Chondrocyte (in vitro differentiated cells): Measurements from ENCODE around the gene SCAPER. TPM values are rescaled to one million over a fixed set of nuclear protein-coding genes. Genes with fewer than 3 reads are reported as not detected.

Source experiments
- DNase-seq: peaks from one replicate; pipeline ENCODE4 v3.0.0; 2021; ENCODE audit warnings: mixed read lengths, low spot score
- H3K27ac Mint-ChIP-seq: one replicate; pipeline ENCODE4 v1.8.0; 2021; ENCODE audit warnings: mild to moderate bottlenecking, moderate library complexity, mixed read lengths; ENCODE audit not compliant: unreplicated experiment
- H3K27me3 Mint-ChIP-seq: 2 replicates; pipeline ENCODE4 v1.8.0; 2021; ENCODE audit warnings: low read depth, mixed read lengths
- H3K36me3 Mint-ChIP-seq: 2 replicates; pipeline ENCODE4 v1.8.0; 2021; ENCODE audit warnings: low read depth, mixed read lengths
- H3K4me1 Mint-ChIP-seq: 2 replicates; pipeline ENCODE4 v1.8.0; 2021; ENCODE audit warnings: low read depth, mild to moderate bottlenecking, mixed read lengths
- H3K4me3 Mint-ChIP-seq: one replicate; pipeline ENCODE4 v1.8.0; 2021; ENCODE audit warnings: mild to moderate bottlenecking, moderate library complexity, mixed read lengths; ENCODE audit not compliant: unreplicated experiment
- H3K9me3 Mint-ChIP-seq: 2 replicates; pipeline ENCODE4 v1.8.0; 2021; ENCODE audit warnings: low read depth, mixed read lengths
- CTCF ChIP-seq: fragments of 200-600 bp; sonication (generic); IDR thresholded peaks from 2 replicates; pipeline ENCODE4 v1.5.0; 2021; ENCODE audit warnings: antibody characterized with exemption, mild to moderate bottlenecking, moderate library complexity
- total RNA-seq: library from RNA; stranded (reverse); gene quantifications from 3 replicates; pipeline ENCODE4 v1.2.1, GENCODE V29; 2021

Gene SCAPER
- total RNA-seq, 1 donor from 2014 or later, result 17.3 TPM

- Mint-ChIP-seq H3K9me3 (no peaks in the 10 kb centered on the region), H3K27ac (peak within 1 kb of the TSS; percentile 95), H3K4me1 (peaks cover 35% of the 10 kb centered on the region), H3K27me3 (no peaks in the 10 kb centered on the region), H3K36me3 (peaks cover 2% of the 10 kb centered on the region), H3K4me3 (peak within 1 kb of the TSS; percentile 87)
- DNase-seq, result peak; percentile 99
- no peak for TF ChIP-seq CTCF
Observed at GRCh38 chr15:76311100-76311953, 593.8 kb downstream of the SCAPER start, which contains the start of gene ETFA. Gene ETFA (minus strand): TSS chr15:76311469. CDS start chr15:76311388, 81 bp downstream.

GRCh38 chr15:76310475-76311099 lies 594.6 kb downstream of the SCAPER start:
- peak overlapping the region; percentile 87 for H3K4me3 Mint-ChIP-seq
- DNase-seq, result no peak
- peaks cover 40% of the 10 kb centered on the region for H3K4me1 Mint-ChIP-seq
- peak overlapping the region; percentile 95 for H3K27ac Mint-ChIP-seq
- TF ChIP-seq CTCF, result no peak
- H3K36me3 Mint-ChIP-seq, result peaks cover 2% of the 10 kb centered on the region
- no peaks in the 10 kb centered on the region for H3K27me3 Mint-ChIP-seq
- no peaks in the 10 kb centered on the region for H3K9me3 Mint-ChIP-seq

- TF ChIP-seq CTCF, result no peak
- no peak for DNase-seq
- peaks cover 40% of the 10 kb centered on the region for H3K4me1 Mint-ChIP-seq
- H3K4me3 Mint-ChIP-seq, result peak overlapping the region; percentile 87
- H3K27ac Mint-ChIP-seq, result peak overlapping the region; percentile 95
- peaks cover 3% of the 10 kb centered on the region for H3K36me3 Mint-ChIP-seq
- H3K27me3 Mint-ChIP-seq, result no peaks in the 10 kb centered on the region
- H3K9me3 Mint-ChIP-seq, result no peaks in the 10 kb centered on the region
Observed at GRCh38 chr15:76309601-76310330, 595.4 kb downstream of the SCAPER start.

- H3K27ac Mint-ChIP-seq, result no peak overlapping the region
- no peaks in the 10 kb centered on the region for H3K27me3 Mint-ChIP-seq
- no peak overlapping the region for H3K4me3 Mint-ChIP-seq
- TF ChIP-seq CTCF, result no peak
- H3K4me1 Mint-ChIP-seq, result peaks cover 21% of the 10 kb centered on the region
- peaks cover 1% of the 10 kb centered on the region for H3K36me3 Mint-ChIP-seq
- H3K9me3 Mint-ChIP-seq, result no peaks in the 10 kb centered on the region
- no peak for DNase-seq
Observed at GRCh38 chr15:76303909-76304308, 601.2 kb downstream of the SCAPER start.

- Mint-ChIP-seq H3K4me3 (no peak overlapping the region), H3K27me3 (no peaks in the 10 kb centered on the region), H3K4me1 (peaks cover 10% of the 10 kb centered on the region), H3K27ac (no peak overlapping the region), H3K36me3 (no peaks in the 10 kb centered on the region), H3K9me3 (no peaks in the 10 kb centered on the region)
- no peak for DNase-seq
- no peak for TF ChIP-seq CTCF
Observed at GRCh38 chr15:76299786-76300185, 605.4 kb downstream of the SCAPER start.
